Measurements from ENCODE around the gene NECTIN4. TPM values are rescaled to one million over a fixed set of nuclear protein-coding genes. Genes with fewer than 3 reads are reported as not detected.
A peak's percentile ranks its signal among the peaks of the same experiment; 100 is the strongest.
"Not testable (repeated sequence)": the region's sequence is repeated elsewhere in the genome, so short reads cannot be mapped to it uniquely, and the experiment has no call there.

NECTIN4 gene
- not detected for total RNA-seq

GRCh38 chr1:161089251-161089924 lies at the start of gene NECTIN4:
TSS of gene NECTIN4 (minus strand) at chr1:161089558. CDS start at chr1:161089296, 262 bp downstream.
- DNase-seq (ENCODE audit: low spot score) (no peak), ATAC-seq (no peak)

- DNase-seq (ENCODE audit: low spot score) (no peak), ATAC-seq (no peak)
Measured at GRCh38 chr1:161138431-161138830, 49.1 kb upstream of the NECTIN4 start.

GRCh38 chr1:161137881-161138280 lies 48.5 kb upstream of the NECTIN4 start:
- ATAC-seq (no peak), DNase-seq (ENCODE audit: low spot score) (no peak)

GRCh38 chr1:161133220-161133740 lies 43.9 kb upstream of the NECTIN4 start:
- DNase-seq (ENCODE audit: low spot score) (no peak), ATAC-seq (no peak)

GRCh38 chr1:161132410-161133219 lies 43.3 kb upstream of the NECTIN4 start, which contains the start of gene DEDD:
TSS of gene DEDD (minus strand) at chr1:161132667. CDS start at chr1:161124462, 8,205 bp downstream.
- ATAC-seq, result peak; percentile 92
- peak; percentile 94 for DNase-seq (ENCODE audit: low spot score)

GRCh38 chr1:161131523-161132409 lies 42.4 kb upstream of the NECTIN4 start:
- no peak for ATAC-seq

GRCh38 chr1:161130266-161130665 lies 40.9 kb upstream of the NECTIN4 start:
- ATAC-seq, result no peak

More at GRCh38 chr1:161131523-161132409, 42.4 kb upstream of the NECTIN4 start:
- no peak for DNase-seq (ENCODE audit: low spot score)

GRCh38 chr1:161128591-161129420 lies 39.4 kb upstream of the NECTIN4 start:
- no peak for ATAC-seq
- no peak for DNase-seq (ENCODE audit: low spot score)

More at GRCh38 chr1:161130266-161130665, 40.9 kb upstream of the NECTIN4 start:
- DNase-seq (ENCODE audit: low spot score), result no peak

- ATAC-seq (no peak), DNase-seq (ENCODE audit: low spot score) (no peak)
Measured at GRCh38 chr1:161127649-161128048, 38.3 kb upstream of the NECTIN4 start.

GRCh38 chr1:161122967-161123366 lies 33.6 kb upstream of the NECTIN4 start:
- ATAC-seq, result no peak

GRCh38 chr1:161121834-161122233 lies 32.5 kb upstream of the NECTIN4 start:
- ATAC-seq (no peak), DNase-seq (ENCODE audit: low spot score) (no peak)

More at GRCh38 chr1:161122967-161123366, 33.6 kb upstream of the NECTIN4 start:
- DNase-seq (ENCODE audit: low spot score), result no peak

- ATAC-seq (no peak), DNase-seq (ENCODE audit: low spot score) (no peak)
Measured at GRCh38 chr1:161121042-161121650, 31.8 kb upstream of the NECTIN4 start.

GRCh38 chr1:161119092-161119903 lies 29.9 kb upstream of the NECTIN4 start:
- ATAC-seq, result peak; percentile 66
- DNase-seq (ENCODE audit: low spot score), result peak; percentile 87

GRCh38 chr1:161117759-161118581 lies 28.6 kb upstream of the NECTIN4 start, which contains the start of the genes NIT1 and PFDN2:
TSS of gene NIT1 (plus strand) at chr1:161118105. CDS start at chr1:161118177, 72 bp downstream.
TSS of gene PFDN2 (minus strand) at chr1:161118037. CDS start at chr1:161118026, 11 bp downstream.
- DNase-seq (ENCODE audit: low spot score) (peak; percentile 91), ATAC-seq (peak; percentile 84)

GRCh38 chr1:161115961-161116360 lies 26.6 kb upstream of the NECTIN4 start:
- not testable (repeated sequence) for DNase-seq (ENCODE audit: low spot score); ATAC-seq

- ATAC-seq, result no peak
- no peak for DNase-seq (ENCODE audit: low spot score)
Measured at GRCh38 chr1:161115132-161115711, 25.9 kb upstream of the NECTIN4 start.

GRCh38 chr1:161114556-161114955 lies 25.2 kb upstream of the NECTIN4 start:
- DNase-seq (ENCODE audit: low spot score) (no peak), ATAC-seq (no peak)

Data from left lobe of liver (tissue), 2 donors.